MCF 10A (cell line): ENCODE data around the gene TIAM2. TPM values are rescaled to one million over a fixed set of nuclear protein-coding genes. Genes with fewer than 3 reads are reported as not detected.

Experiments
- BruUV-seq: library from RNA; stranded (reverse); fragments of 400-500 nt; replicated peaks from 2 replicates; lab custom pipeline; 2021; lab: Mats Ljungman, UMichigan
- CTCF ChIA-PET: fragments of 300-600 bp; sonication (Branson Sonifier 250); formaldehyde crosslinking; extraction: SDS; loops from one replicate; lab custom pipeline; 2021; ENCODE audit warnings: antibody characterized with exemption, inconsistent platforms; lab: Yijun Ruan, JAX
- POLR2A ChIA-PET: fragments of 300-600, 350-650 bp; sonication (Branson Sonifier 250); formaldehyde crosslinking; extraction: SDS; loops from one replicate; lab custom pipeline; 2020; ENCODE audit warnings: antibody characterized with exemption, inconsistent platforms; lab: Yijun Ruan, JAX
- DNase-seq: peaks from one replicate; pipeline ENCODE4 v3.0.0-alpha.2; 2018; ENCODE audit not compliant: unreplicated experiment
- H3K27ac Mint-ChIP-seq: one replicate; pipeline ENCODE4 v1.8.0; 2022; ENCODE audit warnings: mild to moderate bottlenecking, low read depth, mixed read lengths; ENCODE audit not compliant: unreplicated experiment
- H3K27me3 Mint-ChIP-seq: one replicate; pipeline ENCODE4 v1.8.0; 2022; ENCODE audit warnings: mixed read lengths; ENCODE audit not compliant: insufficient read depth, unreplicated experiment
- H3K36me3 Mint-ChIP-seq: one replicate; pipeline ENCODE4 v1.8.0; 2022; ENCODE audit warnings: mild to moderate bottlenecking, moderate library complexity, mixed read lengths; ENCODE audit not compliant: insufficient read depth, unreplicated experiment
- H3K4me1 Mint-ChIP-seq: one replicate; pipeline ENCODE4 v1.8.0; 2022; ENCODE audit warnings: mixed read lengths; ENCODE audit not compliant: insufficient read depth, unreplicated experiment
- H3K4me3 Mint-ChIP-seq: one replicate; pipeline ENCODE4 v1.8.0; 2022; ENCODE audit warnings: mild to moderate bottlenecking, moderate library complexity, mixed read lengths; ENCODE audit not compliant: unreplicated experiment
- H3K9me3 Mint-ChIP-seq: one replicate; pipeline ENCODE4 v1.8.0; 2022; ENCODE audit warnings: mixed read lengths; ENCODE audit not compliant: unreplicated experiment
- intact Hi-C: fragments of 100-400 bp; cut with micrococcal nuclease; formaldehyde crosslinking; loops from 2 replicates; pipeline ENCODE4 v1.14.1; 2022
- total RNA-seq: library from RNA; stranded (reverse); gene quantifications from 2 replicates; pipeline ENCODE4 v1.2.3, GENCODE V29; 2022
- TF ChIP-seq, protein P1 (sequence below): fragments of 200-600 bp; IDR thresholded peaks from one replicate; pipeline ENCODE4 v1.8.0; 2022; ENCODE audit warnings: antibody characterized with exemption, mild to moderate bottlenecking; ENCODE audit not compliant: unreplicated experiment

Gene TIAM2
- total RNA-seq, 1 experiment from 2014 or later = 3.1 TPM

GRCh38 chr6:155001934-155002333, 6.8 kb downstream of the TIAM2 start:
- no peaks in the 10 kb centered on the region for H3K36me3 Mint-ChIP-seq
- TF ChIP-seq, protein P1, sequence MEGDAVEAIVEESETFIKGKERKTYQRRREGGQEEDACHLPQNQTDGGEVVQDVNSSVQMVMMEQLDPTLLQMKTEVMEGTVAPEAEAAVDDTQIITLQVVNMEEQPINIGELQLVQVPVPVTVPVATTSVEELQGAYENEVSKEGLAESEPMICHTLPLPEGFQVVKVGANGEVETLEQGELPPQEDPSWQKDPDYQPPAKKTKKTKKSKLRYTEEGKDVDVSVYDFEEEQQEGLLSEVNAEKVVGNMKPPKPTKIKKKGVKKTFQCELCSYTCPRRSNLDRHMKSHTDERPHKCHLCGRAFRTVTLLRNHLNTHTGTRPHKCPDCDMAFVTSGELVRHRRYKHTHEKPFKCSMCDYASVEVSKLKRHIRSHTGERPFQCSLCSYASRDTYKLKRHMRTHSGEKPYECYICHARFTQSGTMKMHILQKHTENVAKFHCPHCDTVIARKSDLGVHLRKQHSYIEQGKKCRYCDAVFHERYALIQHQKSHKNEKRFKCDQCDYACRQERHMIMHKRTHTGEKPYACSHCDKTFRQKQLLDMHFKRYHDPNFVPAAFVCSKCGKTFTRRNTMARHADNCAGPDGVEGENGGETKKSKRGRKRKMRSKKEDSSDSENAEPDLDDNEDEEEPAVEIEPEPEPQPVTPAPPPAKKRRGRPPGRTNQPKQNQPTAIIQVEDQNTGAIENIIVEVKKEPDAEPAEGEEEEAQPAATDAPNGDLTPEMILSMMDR = no peak
- H3K27me3 Mint-ChIP-seq = no peaks in the 10 kb centered on the region
- H3K4me1 Mint-ChIP-seq = no peaks in the 10 kb centered on the region
- intact Hi-C loops = no loop called here
- CTCF ChIA-PET = interaction anchor here (1.2 kb wide), 1 partner anchor 10 kb away, joined by 3 read pairs; no protein-coding TSS in a partner anchor
- DNase-seq = no peak
- H3K4me3 Mint-ChIP-seq = no peak overlapping the region
- no TSS peak for BruUV-seq
- H3K9me3 Mint-ChIP-seq = no peaks in the 10 kb centered on the region
- H3K27ac Mint-ChIP-seq = no peak overlapping the region
- POLR2A ChIA-PET = no interaction called here

DNA sequence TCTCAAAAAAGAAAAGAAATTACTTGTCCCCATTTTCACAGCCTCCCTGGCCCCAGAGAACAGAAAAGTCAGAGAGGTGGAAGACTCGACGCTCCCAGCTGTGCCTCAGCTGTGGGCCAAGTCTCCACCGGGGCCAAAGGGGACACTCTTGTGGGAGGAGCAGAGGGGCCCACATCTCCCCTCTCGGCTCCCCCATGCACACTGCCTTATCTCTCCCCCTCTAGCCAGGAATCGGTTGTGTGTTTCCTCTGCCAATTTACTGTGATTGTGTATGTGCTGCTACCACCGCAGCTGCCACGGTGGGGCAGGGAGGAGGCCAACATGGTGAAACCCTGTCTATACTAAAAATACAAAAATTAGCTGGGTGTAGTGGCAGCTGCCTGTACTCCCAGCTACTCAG, 8.4 kb downstream of the TIAM2 start:
- no TSS peak for BruUV-seq
- Mint-ChIP-seq H3K36me3 (no peaks in the 10 kb centered on the region), H3K4me1 (no peaks in the 10 kb centered on the region), H3K27ac (no peak overlapping the region), H3K4me3 (no peak overlapping the region), H3K27me3 (no peaks in the 10 kb centered on the region), H3K9me3 (no peaks in the 10 kb centered on the region)
- intact Hi-C loops = no loop called here
- ChIA-PET CTCF (no interaction called here), POLR2A (no interaction called here)
- no peak for DNase-seq
- TF ChIP-seq, protein P1 = no peak

- ChIA-PET POLR2A (interaction anchor here (0.9 kb wide), 1 partner anchor 12 kb away, joined by 5 read pairs; no protein-coding TSS in a partner anchor), CTCF (interaction anchor here (0.7 kb wide), 1 partner anchor 304 kb away, joined by 3 read pairs; no protein-coding TSS in a partner anchor)
- H3K27ac Mint-ChIP-seq = no peak overlapping the region
- BruUV-seq = no TSS peak
- H3K4me1 Mint-ChIP-seq = no peaks in the 10 kb centered on the region
- H3K9me3 Mint-ChIP-seq = no peaks in the 10 kb centered on the region
- no peak overlapping the region for H3K4me3 Mint-ChIP-seq
- H3K36me3 Mint-ChIP-seq = no peaks in the 10 kb centered on the region
- H3K27me3 Mint-ChIP-seq = no peaks in the 10 kb centered on the region
- TF ChIP-seq, protein P1 = no peak
- intact Hi-C loops = no loop called here
- no peak for DNase-seq
Measured at GRCh38 chr6:155004017-155004416, 8.9 kb downstream of the TIAM2 start.

GRCh38 chr6:155004576-155005372, 9.7 kb downstream of the TIAM2 start:
- TF ChIP-seq, protein P1 = no peak
- H3K9me3 Mint-ChIP-seq = no peaks in the 10 kb centered on the region
- intact Hi-C loops = no loop called here
- no peaks in the 10 kb centered on the region for H3K27me3 Mint-ChIP-seq
- H3K36me3 Mint-ChIP-seq = no peaks in the 10 kb centered on the region
- ChIA-PET POLR2A (interaction anchor here (0.7 to 0.9 kb wide), 2 partner anchors 13 to 313 kb away, joined by 3 to 5 read pairs; no protein-coding TSS in a partner anchor), CTCF (interaction anchor here (0.7 kb wide), 2 partner anchors 243 to 304 kb away, joined by 3 to 4 read pairs; no protein-coding TSS in a partner anchor)
- no peak for DNase-seq
- H3K27ac Mint-ChIP-seq = no peak overlapping the region
- BruUV-seq = no TSS peak
- H3K4me1 Mint-ChIP-seq = no peaks in the 10 kb centered on the region
- H3K4me3 Mint-ChIP-seq = no peak overlapping the region
